Mesenchymal stem cell (in vitro differentiated cells and primary cell): ENCODE results near the gene TIGD3.

ENCODE experiments used
- DNase-seq: peaks from one replicate; pipeline ENCODE4 v3.0.0-alpha.2; 2013
- H2AFZ ChIP-seq: one replicate; pipeline ENCODE4 v1.6.1; 2013; ENCODE audit warnings: low read depth, mild to moderate bottlenecking, control low read depth, inconsistent platforms, low read length, moderate library complexity
- H2AK5ac ChIP-seq: 2 replicates; pipeline ENCODE4 v1.6.1; 2013; ENCODE audit warnings: low read length, moderate library complexity, mild to moderate bottlenecking, inconsistent platforms; ENCODE audit not compliant: severe bottlenecking
- H2BK120ac ChIP-seq: one replicate; pipeline ENCODE4 v1.6.1; 2013; ENCODE audit warnings: low read depth, mild to moderate bottlenecking, inconsistent platforms, low read length, moderate library complexity
- H2BK12ac ChIP-seq, 2 experiments: one replicate each; pipeline ENCODE4 v1.6.1; 2013; ENCODE audit warnings: inconsistent platforms in 2 of 2, low read length in 2 of 2, mild to moderate bottlenecking in 2 of 2, moderate library complexity in 2 of 2, control low read depth in 1 of 2
- H2BK15ac ChIP-seq: one replicate; pipeline ENCODE4 v1.6.1; 2013; ENCODE audit warnings: mild to moderate bottlenecking, low read depth, inconsistent platforms; ENCODE audit not compliant: poor library complexity, severe bottlenecking
- H2BK5ac ChIP-seq: 2 replicates; pipeline ENCODE4 v1.6.1; 2013; ENCODE audit warnings: low read depth, mild to moderate bottlenecking, low read length, control low read depth, inconsistent platforms; ENCODE audit not compliant: poor library complexity, severe bottlenecking
- H3K14ac ChIP-seq, 2 experiments: one replicate each; pipeline ENCODE4 v1.6.1; 2013; ENCODE audit warnings: inconsistent platforms in 2 of 2, low read length in 2 of 2, control low read depth in 1 of 2, mild to moderate bottlenecking in 1 of 2, moderate library complexity in 1 of 2
- H3K18ac ChIP-seq, 2 experiments: one replicate each; pipeline ENCODE4 v1.6.1; 2013; ENCODE audit warnings: inconsistent platforms in 2 of 2, low read length in 2 of 2, control low read depth in 1 of 2, low read depth in 1 of 2, mild to moderate bottlenecking in 1 of 2
- H3K23ac ChIP-seq, 2 experiments: one replicate each; pipeline ENCODE4 v1.6.1; 2013; ENCODE audit warnings: inconsistent platforms in 2 of 2, low read length in 2 of 2, mild to moderate bottlenecking in 2 of 2, moderate library complexity in 2 of 2, control low read depth in 1 of 2
- H3K27ac ChIP-seq: 2 replicates; pipeline ENCODE4 v1.5.1; 2013; ENCODE audit warnings: mild to moderate bottlenecking, moderate library complexity, low read length, control low read depth, inconsistent platforms; ENCODE audit not compliant: poor library complexity, severe bottlenecking
- H3K27me3 ChIP-seq, 2 experiments: 2 replicates each; pipeline versions ENCODE4 v1.6.1 to v1.7.0; 2013; ENCODE audit warnings: low read length in 2 of 2, mild to moderate bottlenecking in 2 of 2, moderate library complexity in 2 of 2, control low read depth in 1 of 2, inconsistent platforms in 1 of 2; ENCODE audit not compliant: control insufficient read depth in 1 of 2, insufficient read depth in 1 of 2
- H3K36me3 ChIP-seq, 2 experiments: 2 replicates each; pipeline versions ENCODE4 v1.6.1 to v1.7.0; 2013; ENCODE audit warnings: low read length in 2 of 2, control low read depth in 1 of 2, inconsistent platforms in 1 of 2, low read depth in 1 of 2, mild to moderate bottlenecking in 1 of 2; ENCODE audit not compliant: insufficient read depth in 2 of 2, control insufficient read depth in 1 of 2
- H3K4ac ChIP-seq, 2 experiments: one replicate each; pipeline ENCODE4 v1.6.1; 2013; ENCODE audit warnings: inconsistent platforms in 2 of 2, low read length in 2 of 2, mild to moderate bottlenecking in 2 of 2, moderate library complexity in 2 of 2, control low read depth in 1 of 2, low read depth in 1 of 2
- H3K4me1 ChIP-seq: 2 replicates; pipeline ENCODE4 v1.6.1; 2013; ENCODE audit warnings: low read depth, low read length, control low read depth; ENCODE audit not compliant: control insufficient read depth, insufficient read depth
- H3K4me2 ChIP-seq: 2 replicates; pipeline ENCODE4 v1.6.1; 2013; ENCODE audit warnings: low read length, mild to moderate bottlenecking, inconsistent platforms; ENCODE audit not compliant: poor library complexity, severe bottlenecking
- H3K4me3 ChIP-seq, 2 experiments: 2 replicates each; pipeline versions ENCODE4 v1.5.1 to v1.7.0; 2013; ENCODE audit warnings: low read length in 2 of 2, mild to moderate bottlenecking in 2 of 2, control low read depth in 1 of 2, low read depth in 1 of 2; ENCODE audit not compliant: insufficient read depth in 1 of 2
- H3K79me1 ChIP-seq: replicated peaks from 2 replicates; pipeline ENCODE4 v1.6.1; 2013; ENCODE audit warnings: mild to moderate bottlenecking, control low read depth, low read length, inconsistent platforms; ENCODE audit not compliant: poor library complexity, severe bottlenecking
- H3K9ac ChIP-seq: 2 replicates; pipeline ENCODE4 v1.7.0; 2013; ENCODE audit warnings: mild to moderate bottlenecking, low read length, moderate library complexity
- H3K9me3 ChIP-seq: 2 replicates; pipeline ENCODE4 v1.7.0; 2013; ENCODE audit warnings: mild to moderate bottlenecking, low read length; ENCODE audit not compliant: control insufficient read depth
- H4K8ac ChIP-seq: one replicate; pipeline ENCODE4 v1.6.1; 2013; ENCODE audit warnings: inconsistent platforms, mild to moderate bottlenecking, low read length, moderate library complexity
- H4K91ac ChIP-seq: one replicate; pipeline ENCODE4 v1.6.1; 2013; ENCODE audit warnings: mild to moderate bottlenecking, low read length, inconsistent platforms
- WGBS: methylation state at CpG from one replicate; pipeline ENCODE4 v1.1.7; 2013; ENCODE audit warnings: mixed read lengths; 5-methylcytosine and 5-hydroxymethylcytosine counted together

Gene TIGD3

GRCh38 chr11:65384301-65384889 is 29.8 kb downstream of the TIGD3 start:
- H4K8ac ChIP-seq, result peak overlapping the region; percentile 41
- peak; percentile 86 for DNase-seq
- H3K9ac ChIP-seq, result peak overlapping the region; percentile 68
- peaks cover 20% of the 10 kb centered on the region for H3K79me1 ChIP-seq
- H3K9me3 ChIP-seq, result no peaks in the 10 kb centered on the region
- peak overlapping the region in 1 of 2 experiments; percentile 50 for H3K14ac ChIP-seq
- peaks cover 7 to 10% of the 10 kb centered on the region in 2 experiments for H3K36me3 ChIP-seq
- H3K23ac ChIP-seq, result no peak overlapping the region
- H2BK15ac ChIP-seq, result no peak overlapping the region
- peak overlapping the region; percentile 0 to 64 for H3K4ac ChIP-seq
- no peak overlapping the region for H3K27ac ChIP-seq
- peaks cover 56% of the 10 kb centered on the region for H3K4me1 ChIP-seq
- peak overlapping the region; percentile 87 for H4K91ac ChIP-seq
- no peak overlapping the region for H3K4me2 ChIP-seq
- 47% methylated on average over 8 of the region's 8 CpGs for WGBS
- no peaks in the 10 kb centered on the region for H3K27me3 ChIP-seq
- no peak overlapping the region for H2AFZ ChIP-seq
- H3K18ac ChIP-seq, result peak overlapping the region; percentile 14 to 82
- H2BK5ac ChIP-seq, result no peak overlapping the region
- H2BK120ac ChIP-seq, result peak overlapping the region; percentile 40
- H2BK12ac ChIP-seq, result peak overlapping the region; percentile 91 to 98
- H3K4me3 ChIP-seq, result peak overlapping the region in 1 of 2 experiments; percentile 6
- H2AK5ac ChIP-seq, result peak overlapping the region; percentile 63

- H4K91ac ChIP-seq, result peak within 1 kb of the TSS; percentile 98
These were observed 32.0 kb downstream of the TIGD3 start, which contains the start of gene FRMD8 for GRCh38 chr11:65386307-65387140. Gene FRMD8 (plus strand): TSS chr11:65386637. CDS start chr11:65387037, 400 bp downstream.

GRCh38 chr11:65388731-65389130 is 34.2 kb downstream of the TIGD3 start:
- WGBS, result 95% methylated on average over 4 of the region's 4 CpGs
- Histone ChIP-seq H3K9me3 (no peaks in the 10 kb centered on the region), H3K27me3 (no peaks in the 10 kb centered on the region), H3K4me1 (peaks cover 59% of the 10 kb centered on the region), H3K36me3 (peaks cover 32 to 35% of the 10 kb centered on the region in 2 experiments), H3K79me1 (peaks cover 44% of the 10 kb centered on the region), H3K4me3 (peak overlapping the region in 1 of 2 experiments; percentile 68), H2BK5ac (no peak overlapping the region), H2AK5ac (peak overlapping the region; percentile 27), H3K27ac (no peak overlapping the region), H2BK15ac (no peak overlapping the region), H2AFZ (no peak overlapping the region), H4K91ac (no peak overlapping the region), H4K8ac (no peak overlapping the region), H3K4ac (peak overlapping the region; percentile 35 to 58), H3K18ac (no peak overlapping the region), H2BK120ac (no peak overlapping the region), H2BK12ac (no peak overlapping the region), H3K14ac (no peak overlapping the region), H3K23ac (peak overlapping the region in 1 of 2 experiments; percentile 16), H3K9ac (peak overlapping the region; percentile 61), H3K4me2 (no peak overlapping the region)
- DNase-seq, result peak; percentile 30

More at GRCh38 chr11:65386307-65387140, 32.0 kb downstream of the TIGD3 start, which contains the start of gene FRMD8:
- peak within 1 kb of the TSS in 1 of 2 experiments; percentile 75 for H3K23ac ChIP-seq
- 12% methylated on average over 46 of the region's 76 CpGs for WGBS
- H2BK5ac ChIP-seq, result peak within 1 kb of the TSS; percentile 24
- peak within 1 kb of the TSS; percentile 93 for H2BK15ac ChIP-seq
- H3K14ac ChIP-seq, result peak within 1 kb of the TSS in 1 of 2 experiments; percentile 99
- peak within 1 kb of the TSS; percentile 79 to 96 for H3K4ac ChIP-seq
- H3K27ac ChIP-seq, result peak within 1 kb of the TSS; percentile 42
- H3K4me3 ChIP-seq, result peak within 1 kb of the TSS; percentile 92 to 96
- peak within 1 kb of the TSS; percentile 96 to 98 for H2BK12ac ChIP-seq
- peak within 1 kb of the TSS; percentile 73 for H2AK5ac ChIP-seq
- H3K27me3 ChIP-seq, result no peaks in the 10 kb centered on the region
- H3K18ac ChIP-seq, result peak within 1 kb of the TSS; percentile 97
- H3K4me2 ChIP-seq, result peak within 1 kb of the TSS; percentile 78
- peak within 1 kb of the TSS; percentile 95 for H3K9ac ChIP-seq
- peak within 1 kb of the TSS; percentile 95 for H2BK120ac ChIP-seq
- H3K4me1 ChIP-seq, result peaks cover 63% of the 10 kb centered on the region
- H4K8ac ChIP-seq, result peak within 1 kb of the TSS; percentile 99
- DNase-seq, result peak; percentile 87
- H3K36me3 ChIP-seq, result peaks cover 13% of the 10 kb centered on the region in 2 experiments
- no peaks in the 10 kb centered on the region for H3K9me3 ChIP-seq
- H2AFZ ChIP-seq, result no peak within 1 kb of the TSS
- H3K79me1 ChIP-seq, result peaks cover 25% of the 10 kb centered on the region
